Upper lobe of right lung (tissue), 1 donor: ENCODE results near the gene MPPED1. TPM values are rescaled to one million over a fixed set of nuclear protein-coding genes. Genes with fewer than 3 reads are reported as not detected.

Source experiments
- ATAC-seq: fragments of 200-7000 bp; cut with Tn5 transposase; one replicate; pipeline ENCODE4 v1.9.1; 2020; ENCODE audit warnings: mild to moderate bottlenecking, moderate library complexity
- DNase-seq: peaks from one replicate; pipeline ENCODE4 v3.0.0-alpha.2; 2020
- H3K27ac ChIP-seq: fragments of 200-600 bp; one replicate; pipeline ENCODE4 v1.8.0; 2022
- H3K27me3 ChIP-seq: fragments of 200-600 bp; one replicate; pipeline ENCODE4 v1.8.0; 2022; ENCODE audit warnings: mild to moderate bottlenecking
- H3K36me3 ChIP-seq: fragments of 200-600 bp; one replicate; pipeline ENCODE4 v1.8.0; 2022
- H3K4me1 ChIP-seq: fragments of 200-600 bp; one replicate; pipeline ENCODE4 v1.8.0; 2022
- H3K4me3 ChIP-seq: fragments of 200-600 bp; one replicate; pipeline ENCODE4 v1.8.0; 2022; ENCODE audit warnings: mild to moderate bottlenecking
- H3K9me3 ChIP-seq: fragments of 200-600 bp; one replicate; pipeline ENCODE4 v1.8.0; 2022
- CTCF ChIP-seq: fragments of 200-600 bp; IDR thresholded peaks from one replicate; pipeline ENCODE4 v1.8.0; 2022; ENCODE audit warnings: antibody characterized with exemption
- intact Hi-C: fragments of 100-400 bp; cut with DNase I; formaldehyde crosslinking; loops from one replicate; pipeline ENCODE4 v1.11.0; 2022
- total RNA-seq: library from RNA; stranded (reverse); fragmentation: NEBNext Ultra II Directional; extraction: Animal tissue kit (Norgen Biotek cat#: 25700); gene quantifications from one replicate; pipeline ENCODE4 v1.2.1, GENCODE V29; 2021
- donor health status: DM: no; HTN: yes; CAD: no; lungs with severe emphysema.

Gene MPPED1
- total RNA-seq, 1 donor from 2014 or later, result not detected

GRCh38 chr22:43390166-43390565, 21.6 kb upstream of the MPPED1 start:
- intact Hi-C loops, result loop anchor here (10.0 kb wide), 1 partner anchor 435 kb away; no protein-coding TSS in a partner anchor
- Histone ChIP-seq H3K27ac (no peak overlapping the region), H3K36me3 (no peaks in the 10 kb centered on the region), H3K4me3 (no peak overlapping the region), H3K27me3 (peaks cover 22% of the 10 kb centered on the region), H3K9me3 (no peaks in the 10 kb centered on the region), H3K4me1 (peaks cover 8% of the 10 kb centered on the region)
- DNase-seq, result no peak
- TF ChIP-seq CTCF, result no peak
- ATAC-seq, result no peak

- H3K4me3 ChIP-seq, result no peak overlapping the region
- peaks cover 17% of the 10 kb centered on the region for H3K27me3 ChIP-seq
- TF ChIP-seq CTCF, result no peak
- no peak overlapping the region for H3K27ac ChIP-seq
- H3K36me3 ChIP-seq, result no peaks in the 10 kb centered on the region
- ATAC-seq, result no peak
- H3K4me1 ChIP-seq, result peaks cover 1% of the 10 kb centered on the region
- DNase-seq, result peak; percentile 23
- intact Hi-C loops, result loop anchor here (10.0 kb wide), 1 partner anchor 434 kb away; no protein-coding TSS in a partner anchor
- no peaks in the 10 kb centered on the region for H3K9me3 ChIP-seq
These were observed 20.9 kb upstream of the MPPED1 start for GRCh38 chr22:43390872-43391271.

- H3K27ac ChIP-seq, result no peak overlapping the region
- peak; percentile 15 for DNase-seq
- H3K4me3 ChIP-seq, result no peak overlapping the region
- ATAC-seq, result no peak
- no peaks in the 10 kb centered on the region for H3K4me1 ChIP-seq
- no peak for TF ChIP-seq CTCF
- peaks cover 17% of the 10 kb centered on the region for H3K27me3 ChIP-seq
- intact Hi-C loops, result loop anchor here (10.0 kb wide), 1 partner anchor 433 kb away; no protein-coding TSS in a partner anchor
- no peaks in the 10 kb centered on the region for H3K9me3 ChIP-seq
- H3K36me3 ChIP-seq, result no peaks in the 10 kb centered on the region
These were observed 20.5 kb upstream of the MPPED1 start for GRCh38 chr22:43391306-43391705.

GRCh38 chr22:43392385-43392989, 19.3 kb upstream of the MPPED1 start:
- ATAC-seq (no peak), DNase-seq (no peak)
- no peak overlapping the region for H3K27ac ChIP-seq
- peaks cover 10% of the 10 kb centered on the region for H3K27me3 ChIP-seq
- intact Hi-C loops, result loop anchor here (10.0 kb wide), 1 partner anchor 432 kb away; no protein-coding TSS in a partner anchor
- H3K9me3 ChIP-seq, result no peaks in the 10 kb centered on the region
- no peak for TF ChIP-seq CTCF
- H3K4me3 ChIP-seq, result no peak overlapping the region
- no peaks in the 10 kb centered on the region for H3K4me1 ChIP-seq
- H3K36me3 ChIP-seq, result no peaks in the 10 kb centered on the region

- H3K36me3 ChIP-seq, result no peaks in the 10 kb centered on the region
These were observed 18.5 kb upstream of the MPPED1 start for GRCh38 chr22:43393132-43393843.

More at GRCh38 chr22:43393132-43393843, 18.5 kb upstream of the MPPED1 start:
- H3K27ac ChIP-seq, result no peak overlapping the region
- H3K4me3 ChIP-seq, result no peak overlapping the region
- no peaks in the 10 kb centered on the region for H3K9me3 ChIP-seq
- intact Hi-C loops, result loop anchor here (10.0 kb wide), 1 partner anchor 432 kb away; no protein-coding TSS in a partner anchor
- TF ChIP-seq CTCF, result no peak
- no peak for ATAC-seq
- peaks cover 4% of the 10 kb centered on the region for H3K27me3 ChIP-seq
- DNase-seq, result no peak
- no peaks in the 10 kb centered on the region for H3K4me1 ChIP-seq
